ENCODE results near the gene HYCC2.
"Not testable (repeated sequence)": the region's sequence is repeated elsewhere in the genome, so short reads cannot be mapped to it uniquely, and the experiment has no call there.

HYCC2 gene

GRCh38 chr2:201071479-201072200 is at the start of gene HYCC2, which contains the start of gene NDUFB3:
TSS of gene HYCC2 (minus strand) at chr2:201071671. CDS start at chr2:201024009, 47,662 bp downstream.
TSS of gene NDUFB3 (plus strand) at chr2:201072001. CDS start at chr2:201078883, 6,882 bp downstream.
- DNase-seq (ENCODE audit: low read depth in 4 of 4, low spot score in 1 of 4), result peak; percentile 67 to 85 (median 78)

- DNase-seq (ENCODE audit: low read depth in 4 of 4, low spot score in 1 of 4), result no peak
Observed at GRCh38 chr2:201118961-201119854, 47.7 kb upstream of the HYCC2 start.

GRCh38 chr2:201118121-201118960 is 46.9 kb upstream of the HYCC2 start:
- peak in 2 of 4 experiments; percentile 62 to 86 for DNase-seq (ENCODE audit: low read depth in 4 of 4, low spot score in 1 of 4)

GRCh38 chr2:201117735-201118094 is 46.2 kb upstream of the HYCC2 start:
- not testable (repeated sequence) for DNase-seq (ENCODE audit: low read depth in 4 of 4, low spot score in 1 of 4)

GRCh38 chr2:201116959-201117734 is 45.7 kb upstream of the HYCC2 start:
- DNase-seq (ENCODE audit: low read depth in 4 of 4, low spot score in 1 of 4), result no peak

GRCh38 chr2:201116115-201116958 is 44.9 kb upstream of the HYCC2 start, which contains the start of gene CFLAR:
TSS of gene CFLAR (plus strand) at chr2:201116164. CDS start at chr2:201129866, 13,702 bp downstream.
- peak in 1 of 4 experiments; percentile 75 for DNase-seq (ENCODE audit: low read depth in 4 of 4, low spot score in 1 of 4)

GRCh38 chr2:201114846-201115245 is 43.4 kb upstream of the HYCC2 start:
- DNase-seq (ENCODE audit: low read depth in 4 of 4, low spot score in 1 of 4), result no peak

- DNase-seq (ENCODE audit: low read depth in 4 of 4, low spot score in 1 of 4), result no peak
Observed at GRCh38 chr2:201114350-201114749, 42.9 kb upstream of the HYCC2 start.

- DNase-seq (ENCODE audit: low read depth in 4 of 4, low spot score in 1 of 4), result no peak
Observed at GRCh38 chr2:201111096-201111495, 39.6 kb upstream of the HYCC2 start.

- DNase-seq (ENCODE audit: low read depth in 4 of 4, low spot score in 1 of 4), result no peak
Observed at GRCh38 chr2:201110615-201111014, 39.1 kb upstream of the HYCC2 start.

GRCh38 chr2:201109186-201109585 is 37.7 kb upstream of the HYCC2 start:
- DNase-seq (ENCODE audit: low read depth in 4 of 4, low spot score in 1 of 4), result no peak

- no peak for DNase-seq (ENCODE audit: low read depth in 4 of 4, low spot score in 1 of 4)
Observed at GRCh38 chr2:201108341-201108740, 36.9 kb upstream of the HYCC2 start.

GRCh38 chr2:201107624-201108023 is 36.2 kb upstream of the HYCC2 start:
- no peak for DNase-seq (ENCODE audit: low read depth in 4 of 4, low spot score in 1 of 4)

GRCh38 chr2:201105759-201106158 is 34.3 kb upstream of the HYCC2 start:
- DNase-seq (ENCODE audit: low read depth in 4 of 4, low spot score in 1 of 4), result no peak

GRCh38 chr2:201100497-201100896 is 29.0 kb upstream of the HYCC2 start:
- no peak for DNase-seq (ENCODE audit: low read depth in 4 of 4, low spot score in 1 of 4)

- no peak for DNase-seq (ENCODE audit: low read depth in 4 of 4, low spot score in 1 of 4)
Observed at GRCh38 chr2:201093573-201093972, 22.1 kb upstream of the HYCC2 start.

- DNase-seq (ENCODE audit: low read depth in 4 of 4, low spot score in 1 of 4), result no peak
Observed at GRCh38 chr2:201090574-201090973, 19.1 kb upstream of the HYCC2 start.

- no peak for DNase-seq (ENCODE audit: low read depth in 4 of 4, low spot score in 1 of 4)
Observed at GRCh38 chr2:201084863-201085262, 13.4 kb upstream of the HYCC2 start.

GRCh38 chr2:201074996-201075395 is 3.5 kb upstream of the HYCC2 start:
- DNase-seq (ENCODE audit: low read depth in 4 of 4, low spot score in 1 of 4), result no peak
